ENCODE measurements around the gene CATSPERE. TPM values are rescaled to one million over a fixed set of nuclear protein-coding genes. Genes with fewer than 3 reads are reported as not detected.

Gene CATSPERE
- total and polyA plus RNA-seq, 2 of the 8 experiments (the other 6 are each of a cell fraction or from before 2014, with no cell fraction given), result 0.05 to 0.45 TPM

DNA sequence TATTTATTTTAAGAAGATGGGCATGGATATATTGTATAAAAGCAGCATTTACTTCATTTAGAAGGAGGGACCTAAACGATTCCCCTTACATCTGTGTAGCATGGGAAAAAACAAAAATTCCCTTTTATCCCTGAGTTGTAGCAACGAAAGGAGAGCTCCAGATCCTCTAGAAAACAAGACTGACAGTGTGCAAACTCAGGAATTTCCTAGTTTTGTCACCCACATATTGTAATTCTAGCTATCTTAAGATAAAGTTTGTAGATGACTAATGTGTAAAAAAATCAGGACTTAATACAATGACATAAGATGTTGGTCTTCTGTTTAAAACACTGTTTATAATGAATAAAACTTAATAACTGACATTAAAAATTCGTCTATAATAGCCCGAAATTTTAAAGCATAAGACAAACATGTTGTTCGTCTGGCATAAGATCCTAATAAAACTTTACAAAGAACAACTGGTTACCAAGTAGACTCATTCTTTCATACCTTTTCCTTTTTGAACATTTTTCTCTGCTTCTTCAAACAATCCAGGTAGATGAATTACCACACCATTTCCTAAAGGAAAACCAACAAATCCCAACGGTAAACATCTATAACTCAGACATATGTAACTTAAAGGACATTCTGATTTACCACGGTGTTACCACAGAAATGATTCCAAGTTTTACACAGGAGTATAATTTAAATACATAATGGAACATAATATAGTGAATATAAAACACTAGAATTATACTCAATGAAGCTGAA is 24.6 kb upstream of the CATSPERE start:
- Histone ChIP-seq H3K56ac (replicated peaks; ENCODE audit: insufficient read length, low read depth, low read length) (no peak overlapping the region), H3K27me3 (replicated peaks in 1 of 4; ENCODE audit: control insufficient read depth in 3 of 4, extremely low read depth in 1 of 4, insufficient read depth in 3 of 4, low read length in 3 of 4) (no peaks in the 10 kb centered on the region), H3K23ac (ENCODE audit: insufficient read length) (no peak overlapping the region), H2AFZ (ENCODE audit: low read length) (no peak overlapping the region), H3K4me3 (ENCODE audit: extremely low read depth in 1 of 4, insufficient read depth in 2 of 4, low read depth in 3 of 4, low read length in 4 of 4) (no peak overlapping the region), H2BK12ac (ENCODE audit: low read depth, low read length) (no peak overlapping the region), H2BK5ac (ENCODE audit: low read depth, low read length) (no peak overlapping the region), H4K5ac (ENCODE audit: insufficient read length, low read depth, low read length) (no peak overlapping the region), H3K18ac (ENCODE audit: extremely low read depth, low read length) (no peak overlapping the region), H4K8ac (ENCODE audit: extremely low read depth, insufficient read depth, low read length) (no peak overlapping the region), H3K4me2 (ENCODE audit: insufficient read depth in 1 of 2, low read depth in 2 of 2, low read length in 2 of 2) (no peak overlapping the region), H3K36me3 (ENCODE audit: control insufficient read depth in 2 of 4, insufficient read depth in 4 of 4, low read length in 3 of 4) (peaks cover 0 to 37% (median 17%) of the 10 kb centered on the region in 4 experiments; a peak in 7 of 8 replicates), H3K79me1 (ENCODE audit: low read depth, low read length) (peaks cover 5% of the 10 kb centered on the region), H4K91ac (replicated peaks; ENCODE audit: insufficient read length, low read length) (no peak overlapping the region), H3K14ac (ENCODE audit: insufficient read length) (no peak overlapping the region), H3K23me2 (ENCODE audit: low read depth, low read length) (no peaks in the 10 kb centered on the region), H3K4me1 (replicated peaks in 1 of 4; ENCODE audit: control insufficient read depth in 3 of 4, insufficient read depth in 4 of 4, low read length in 3 of 4) (peaks cover 0 to 8% (median 6%) of the 10 kb centered on the region in 4 experiments; a peak in 6 of 7 replicates), H3K4ac (replicated peaks; ENCODE audit: insufficient read length, low read depth, low read length) (no peak overlapping the region), H2BK120ac (replicated peaks; ENCODE audit: low read depth, low read length) (no peak overlapping the region), H3K79me2 (ENCODE audit: control insufficient read depth in 1 of 2, insufficient read depth in 2 of 2, low read length in 2 of 2) (peaks cover 0 to 45% of the 10 kb centered on the region in 2 experiments; a peak in 3 of 4 replicates), H2AK5ac (ENCODE audit: low read depth, low read length) (no peak overlapping the region), H3K27ac (ENCODE audit: low read depth, low read length) (no peak overlapping the region), H2BK20ac (ENCODE audit: low read length) (no peak overlapping the region), H3K9me3 (ENCODE audit: insufficient read depth in 2 of 2, low read depth in 1 of 2, low read length in 1 of 2) (no peaks in the 10 kb centered on the region), H4K20me1 (replicated peaks in 1 of 2; ENCODE audit: control insufficient read depth in 1 of 2, insufficient read depth in 2 of 2, low read length in 2 of 2) (peaks cover 0 to 6% of the 10 kb centered on the region in 2 experiments), H3K9ac (replicated peaks in 1 of 4; ENCODE audit: extremely low read depth in 1 of 4, low read depth in 3 of 4, low read length in 3 of 4) (no peak overlapping the region), H2BK15ac (ENCODE audit: low read length) (no peak overlapping the region)
- POLR2A ChIA-PET (ENCODE audit: partially characterized antibody), result no interaction called here
- FAIRE-seq (no peak), DNase-seq (ENCODE audit: low read depth in 1 of 2, low spot score in 2 of 2) (no peak)
- 87% methylated on average over 7 of the region's 7 CpGs; no CpG with 5 or more reads in 1 of the 2 experiments for WGBS, 2 experiments (ENCODE audit: extremely low coverage in 1 of 2, insufficient coverage in 1 of 2, insufficient read length in 1 of 2, insufficient replicate concordance in 2 of 2, low coverage in 1 of 2, low lambda C conversion rate in 2 of 2, missing lambda C conversion rate in 1 of 2)
- no peak for TF ChIP-seq SAP30 (IDR thresholded peaks at IDR 0.05; ENCODE audit: insufficient read depth, insufficient replicate concordance, low read length)
- no peak for TF ChIP-seq POLR2A (IDR thresholded peaks at IDR 0.05; ENCODE audit: control extremely low read depth in 1 of 2, low read depth in 2 of 2, low read length in 2 of 2)
- TF ChIP-seq, protein P1, sequence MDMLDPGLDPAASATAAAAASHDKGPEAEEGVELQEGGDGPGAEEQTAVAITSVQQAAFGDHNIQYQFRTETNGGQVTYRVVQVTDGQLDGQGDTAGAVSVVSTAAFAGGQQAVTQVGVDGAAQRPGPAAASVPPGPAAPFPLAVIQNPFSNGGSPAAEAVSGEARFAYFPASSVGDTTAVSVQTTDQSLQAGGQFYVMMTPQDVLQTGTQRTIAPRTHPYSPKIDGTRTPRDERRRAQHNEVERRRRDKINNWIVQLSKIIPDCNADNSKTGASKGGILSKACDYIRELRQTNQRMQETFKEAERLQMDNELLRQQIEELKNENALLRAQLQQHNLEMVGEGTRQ (IDR thresholded peaks at IDR 0.05; ENCODE audit: low read length), result no peak
- TF ChIP-seq RNF2 (IDR thresholded peaks at IDR 0.05; ENCODE audit: borderline replicate concordance, low read depth, low read length, missing control alignments, poor library complexity, severe bottlenecking), result no peak
- TF ChIP-seq POU5F1 (IDR thresholded peaks at IDR 0.05; ENCODE audit: low read depth, low read length), result no peak
- no peak for TF ChIP-seq RXRA (IDR thresholded peaks at IDR 0.05; ENCODE audit: insufficient read depth, low read depth, low read length)
- no peak for TF ChIP-seq SIX5 (IDR thresholded peaks at IDR 0.05; ENCODE audit: low read depth, low read length)
- TF ChIP-seq SIN3A (conservative IDR thresholded peaks at IDR 0.05 in 1 of 2, IDR thresholded peaks at IDR 0.05 in 1 of 2; ENCODE audit: low read depth in 1 of 2, low read length in 2 of 2), result no peak
- CTCF ChIA-PET (ENCODE audit: partially characterized antibody), result no interaction called here
